Activated CD8-positive, alpha-beta memory T cell treated with anti-CD3 and anti-CD28 coated beads, Interleukin-2, amount 50 U/mL, for 1 hour (primary cell): ENCODE results near the gene STXBP3.

Experiments
- DNase-seq: peaks from one replicate; pipeline ENCODE4 v3.0.0-alpha.2; 2020; ENCODE audit errors: extremely low read depth

Gene STXBP3

DNA sequence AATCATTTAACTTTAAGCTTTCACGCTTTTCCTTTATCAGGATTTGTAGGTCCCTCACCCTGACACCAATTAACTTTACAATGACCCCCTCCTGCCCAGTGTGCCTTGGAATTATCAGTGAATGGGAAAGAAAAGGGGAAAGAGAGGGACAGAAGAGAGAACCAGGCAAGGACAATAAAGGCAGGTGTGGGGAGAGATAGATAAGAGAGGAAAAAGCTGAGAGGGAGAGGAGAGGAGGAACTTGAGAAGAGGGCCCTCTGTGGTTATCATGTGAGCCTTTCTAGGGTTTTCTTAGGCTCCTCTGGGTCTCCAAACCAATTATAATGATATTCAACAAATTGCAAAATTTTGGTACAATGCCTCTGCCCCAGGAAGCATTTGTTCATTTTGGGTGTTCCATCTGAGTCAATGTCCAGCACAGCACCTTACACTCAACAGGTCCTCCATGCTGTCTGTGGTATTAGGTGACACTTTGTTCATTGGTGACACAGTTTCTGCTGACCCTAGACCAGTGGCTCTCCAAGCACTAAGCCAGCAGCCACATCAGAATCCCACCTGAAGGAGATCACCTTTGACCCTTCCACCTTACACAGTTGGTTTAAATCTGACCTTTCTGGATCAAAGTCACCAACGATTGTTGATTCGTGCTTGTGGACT lies 96.2 kb downstream of the STXBP3 start:
- DNase-seq, result no peak

DNA sequence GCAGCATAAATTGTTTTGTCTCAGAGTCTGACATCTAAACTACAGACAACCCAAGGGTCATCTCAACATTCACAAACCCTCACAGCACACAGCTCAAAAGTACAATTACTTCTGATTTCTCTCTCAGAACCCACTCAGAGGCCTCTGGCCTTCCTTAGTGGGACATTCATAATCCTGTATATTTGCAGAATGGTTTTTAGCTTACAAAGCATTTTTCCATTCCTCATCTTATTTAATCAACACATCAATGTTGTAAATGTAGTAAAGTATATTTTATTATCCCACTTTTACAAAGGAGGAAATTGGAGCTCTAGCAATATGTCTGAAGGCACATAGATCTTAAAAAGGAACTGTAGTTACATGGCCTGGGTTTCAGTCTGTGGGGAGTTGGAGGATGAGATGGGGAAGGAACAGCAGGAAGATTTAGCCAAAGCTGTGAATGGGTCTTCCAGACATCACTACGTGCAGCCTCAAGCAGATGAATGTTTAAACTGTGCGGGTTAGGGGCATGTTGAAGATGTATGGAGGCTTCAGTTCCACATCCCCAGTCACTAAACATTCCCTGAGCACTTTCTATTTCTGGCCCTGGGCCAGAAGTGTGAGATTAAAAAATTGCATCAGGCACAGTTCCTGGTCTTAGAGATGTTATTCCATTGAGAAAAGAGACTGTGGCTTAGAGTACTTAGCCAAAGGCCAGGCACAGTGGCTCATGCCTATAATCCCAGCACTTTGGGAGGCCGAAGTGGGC lies 97.1 kb downstream of the STXBP3 start:
- no peak for DNase-seq

DNA sequence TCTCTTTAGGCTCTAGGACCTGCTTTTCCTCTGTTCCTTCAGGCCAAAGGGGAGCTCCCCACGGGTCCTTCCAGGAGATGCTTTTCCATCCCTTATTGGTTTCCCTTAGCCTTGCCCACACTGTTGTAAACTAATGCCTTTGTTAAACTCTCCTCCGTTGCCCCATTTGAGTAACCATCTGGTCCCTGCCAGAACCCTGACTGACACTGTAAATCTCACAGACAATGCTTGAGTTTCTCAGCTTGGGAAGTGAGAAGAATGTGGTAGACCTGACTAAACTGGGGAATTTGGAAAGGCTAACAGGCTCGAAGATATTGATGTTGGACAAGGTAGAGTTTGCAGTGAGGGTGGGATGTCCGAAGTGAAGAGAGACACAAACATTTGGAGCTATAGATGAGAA lies 99.0 kb downstream of the STXBP3 start:
- no peak for DNase-seq

DNA sequence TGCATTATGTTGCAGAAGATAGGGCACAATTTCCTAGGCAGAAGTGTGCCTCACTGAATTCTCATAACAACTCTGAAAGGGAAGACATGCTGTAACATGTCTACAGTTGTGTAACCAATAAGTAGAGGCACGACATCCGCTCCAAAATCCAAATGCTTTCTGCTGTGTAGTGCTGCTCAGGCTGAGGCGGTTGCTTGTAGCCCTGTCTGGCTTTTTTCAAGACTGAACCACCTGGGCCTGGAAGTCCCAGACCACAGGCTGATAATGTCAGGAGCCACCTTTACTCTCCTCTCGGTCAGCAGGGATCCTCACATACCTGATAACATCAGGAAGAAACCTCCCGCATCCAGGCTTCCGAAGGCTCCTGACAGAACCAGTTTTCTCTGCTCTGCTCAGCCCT lies 99.5 kb downstream of the STXBP3 start:
- DNase-seq, result no peak

DNA sequence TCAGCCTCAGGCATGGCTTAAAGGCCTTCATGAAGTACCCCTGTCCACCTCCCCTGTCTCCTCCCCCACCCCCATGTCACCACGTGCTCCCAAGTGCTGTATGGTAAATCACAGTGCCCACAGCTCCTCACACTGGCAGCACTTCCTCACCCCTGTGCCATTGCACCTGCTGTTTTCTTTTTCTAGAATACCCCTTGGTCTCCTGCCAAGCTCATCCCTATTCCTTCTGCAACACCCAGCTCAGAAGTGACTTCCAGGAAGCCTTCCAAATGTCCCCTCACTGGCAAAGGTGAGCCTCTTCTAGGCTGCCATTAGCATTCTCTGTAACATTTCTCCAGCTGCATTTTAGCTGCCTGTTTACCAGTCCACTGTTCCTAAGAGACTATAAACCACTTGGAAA lies 101.0 kb downstream of the STXBP3 start:
- DNase-seq, result no peak

DNA sequence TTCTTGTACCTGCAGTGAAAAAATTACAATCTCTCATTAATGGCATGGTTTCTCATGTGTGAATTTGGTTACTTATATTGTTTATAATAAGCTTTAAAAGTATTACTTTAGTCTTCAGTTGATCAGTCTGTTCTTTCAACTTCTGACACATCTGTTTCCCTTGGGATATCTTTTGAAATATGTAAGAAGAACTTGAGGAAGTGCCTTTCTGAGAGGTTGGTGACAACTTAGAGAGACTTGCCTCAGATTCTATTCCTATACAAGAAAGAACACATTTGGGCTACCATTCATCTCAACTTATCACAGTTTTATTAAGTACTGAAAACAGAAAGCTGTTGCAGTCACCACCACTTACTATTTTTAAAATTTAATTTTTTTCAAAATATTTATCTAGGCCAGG lies 102.3 kb downstream of the STXBP3 start:
- DNase-seq, result no peak

DNA sequence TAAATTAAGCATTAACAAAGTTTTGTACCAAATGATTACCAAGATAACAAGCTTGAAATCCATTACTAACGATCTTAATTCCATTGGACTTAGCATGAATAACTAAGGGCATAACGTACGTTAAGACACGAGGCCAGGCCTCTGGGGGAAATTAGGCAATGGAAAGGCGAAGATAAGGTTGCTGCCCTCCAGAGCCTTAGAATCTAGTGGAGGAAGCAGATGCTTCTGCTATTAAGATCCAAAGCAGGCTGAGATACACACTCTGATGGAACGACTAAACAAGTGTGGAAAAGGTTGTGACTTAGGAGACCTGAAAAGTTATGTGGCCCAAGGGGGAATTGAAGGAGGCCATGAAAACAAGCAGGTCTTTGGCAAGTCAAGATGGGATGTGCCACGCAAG lies 104.5 kb downstream of the STXBP3 start:
- no peak for DNase-seq

DNA sequence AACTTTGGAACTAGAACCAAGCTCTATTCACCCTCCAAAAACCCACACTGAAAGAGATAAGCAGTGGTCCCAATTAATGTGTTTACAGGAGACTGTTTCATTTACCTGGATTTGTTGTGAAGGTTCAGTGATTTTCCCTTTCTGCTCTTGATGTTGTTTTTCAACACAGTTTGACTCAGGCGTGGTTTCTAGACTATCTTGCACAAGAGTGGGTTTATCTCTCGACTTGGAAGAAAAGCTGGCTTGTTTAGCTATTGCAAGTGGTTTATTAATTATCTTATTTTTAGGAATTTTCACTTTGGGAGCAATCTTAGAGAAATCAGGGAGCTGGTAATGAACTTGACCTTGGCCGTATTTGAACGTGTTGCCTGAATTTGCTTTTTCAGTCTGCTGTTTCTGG lies 105.1 kb downstream of the STXBP3 start:
- DNase-seq, result no peak

DNA sequence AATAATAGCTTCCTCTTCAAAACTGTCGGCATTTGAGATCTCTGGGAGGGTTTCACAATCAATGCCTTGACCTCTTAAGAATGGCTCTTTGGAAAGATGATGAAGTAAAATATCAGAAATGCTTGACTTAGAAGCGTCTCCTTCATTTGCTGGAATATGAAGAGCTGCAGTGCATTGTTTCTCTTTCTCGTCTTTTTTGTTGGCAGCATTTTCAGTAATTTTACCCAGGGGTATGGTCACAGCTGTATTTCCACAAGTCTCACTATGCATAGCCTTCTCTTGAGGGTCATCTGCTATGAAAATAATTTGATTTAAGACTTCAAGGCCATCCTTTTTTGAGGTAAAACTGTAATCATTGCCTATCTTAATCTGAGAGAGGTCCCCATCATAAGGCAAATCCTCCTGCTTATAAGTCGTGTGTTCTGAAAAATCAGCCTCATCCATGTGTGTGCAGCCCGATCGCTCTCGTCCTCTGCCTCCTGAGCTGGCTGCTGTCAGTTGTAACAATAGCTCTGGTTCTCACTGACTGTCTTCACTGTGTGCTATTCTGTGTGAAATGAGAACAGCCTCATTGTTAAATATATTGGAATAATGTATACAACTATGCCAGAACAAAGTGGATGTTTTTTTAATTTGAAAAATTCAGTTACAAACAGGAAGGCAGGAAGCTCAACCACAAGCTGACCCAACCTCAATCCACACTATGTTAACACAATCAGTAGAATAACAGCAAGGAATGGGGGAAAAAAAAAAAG lies 105.9 kb downstream of the STXBP3 start:
- no peak for DNase-seq

DNA sequence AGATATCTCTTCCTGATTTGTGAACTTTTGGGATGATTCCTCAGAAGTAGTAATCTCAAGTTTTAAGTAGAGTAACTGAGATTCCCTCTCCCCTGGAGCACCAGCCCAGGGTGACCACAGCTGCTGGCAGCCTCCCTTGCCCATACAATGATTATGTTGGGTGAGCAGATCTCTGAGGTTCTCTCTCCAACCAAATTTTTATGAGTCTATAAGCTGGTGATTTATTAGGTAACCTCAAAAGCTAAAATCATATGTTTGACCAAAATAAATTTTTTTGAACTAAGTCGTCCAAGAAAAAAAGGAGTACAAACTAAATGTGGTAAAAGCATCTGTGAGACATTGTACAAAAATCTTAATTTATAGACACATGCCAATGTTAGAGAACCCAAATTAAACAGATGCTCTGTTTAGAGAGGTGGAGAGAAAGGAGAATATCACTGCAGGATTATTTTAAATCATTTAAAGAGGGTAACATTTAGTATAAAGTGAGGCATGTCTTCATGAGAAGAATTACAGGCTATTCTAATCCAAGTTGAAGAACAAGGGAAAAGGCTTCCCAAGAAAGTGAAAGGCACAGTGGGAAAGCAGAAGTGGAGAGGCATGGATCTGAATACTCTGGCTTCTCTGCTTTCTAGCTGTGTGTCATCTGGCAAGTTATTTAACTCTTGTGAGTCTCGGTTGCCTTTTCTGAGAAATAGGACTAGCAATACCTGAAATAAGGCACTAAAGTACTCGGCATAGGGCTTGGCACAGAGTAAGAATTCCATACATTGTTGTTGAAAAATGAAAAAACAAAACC lies 107.9 kb downstream of the STXBP3 start:
- DNase-seq, result no peak

DNA sequence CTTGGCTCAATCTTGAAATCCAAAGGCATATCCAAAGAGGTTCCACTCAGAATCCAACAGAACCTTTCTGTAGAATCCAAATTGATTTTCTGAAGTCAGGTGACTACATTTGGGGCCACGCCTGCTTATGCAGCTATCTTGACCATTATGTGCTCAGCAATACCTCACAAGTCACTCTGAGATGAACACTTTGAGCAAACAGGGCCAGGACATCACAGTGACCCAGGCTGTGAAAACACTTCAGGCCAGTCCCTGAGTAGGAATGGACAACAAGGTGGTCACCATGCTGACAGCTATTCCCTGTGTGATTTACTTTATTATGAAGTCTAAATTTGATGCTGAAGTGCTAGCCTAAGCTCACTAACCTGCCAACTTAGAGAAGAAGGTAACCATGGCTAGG lies 110.5 kb downstream of the STXBP3 start, which contains the start of gene AKNAD1:
TSS of gene AKNAD1 (minus strand) at position 101 of the 400 bp plus-strand sequence. CDS start 4,430 bp downstream, outside the sequence.
- DNase-seq, result no peak

DNA sequence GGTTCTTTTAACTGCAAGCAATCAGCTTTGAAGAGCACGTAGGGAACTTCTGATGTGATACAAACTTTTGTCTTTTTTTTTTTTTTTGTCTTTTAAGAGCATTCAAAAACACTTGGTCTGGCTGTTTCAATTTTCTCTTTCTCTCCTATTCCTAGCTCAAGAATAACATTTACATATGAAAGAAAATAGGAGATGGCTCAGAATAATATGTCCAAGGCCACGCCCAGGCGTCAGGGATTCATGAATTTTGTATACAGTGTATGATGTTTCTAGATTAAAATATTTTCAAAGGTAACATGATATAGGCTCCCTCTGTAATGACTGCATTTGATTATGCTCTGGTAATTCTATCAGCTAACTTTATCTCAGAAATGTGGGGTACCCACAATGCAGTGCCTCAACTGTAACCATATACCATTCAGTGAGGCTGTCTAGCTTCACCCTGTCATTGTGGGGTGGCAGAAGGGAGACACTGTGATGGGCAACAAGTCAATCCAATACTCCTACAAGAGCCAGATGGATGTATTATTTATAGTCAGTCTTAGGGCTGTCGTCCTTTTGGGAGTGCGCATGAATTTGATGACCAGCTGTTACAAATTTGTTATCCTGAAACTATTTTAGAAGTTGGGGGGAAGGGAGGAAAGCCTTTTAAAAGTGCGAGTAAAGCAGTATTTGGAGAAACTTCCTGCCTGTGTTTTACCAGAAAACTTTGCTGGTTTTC lies 111.9 kb downstream of the STXBP3 start:
- no peak for DNase-seq
